ENCODE results near the gene PHF13. TPM values are rescaled to one million over a fixed set of nuclear protein-coding genes. Genes with fewer than 3 reads are reported as not detected.
A peak's percentile ranks its signal among the peaks of the same experiment; 100 is the strongest.
"Not testable (repeated sequence)": the region's sequence is repeated elsewhere in the genome, so short reads cannot be mapped to it uniquely, and the experiment has no call there.

PHF13 gene
- total RNA-seq, 1 donor from 2014 or later: 19.3 TPM

- intact Hi-C loops (cut with DNase I): no loop called here
- no peak for ATAC-seq
- no peak for DNase-seq (ENCODE audit: low spot score)
Measured at GRCh38 chr1:6623269-6623965, 9.9 kb downstream of the PHF13 start.

GRCh38 chr1:6624710-6625583 is 11.4 kb downstream of the PHF13 start, which contains the start of gene THAP3:
Gene THAP3 (plus strand): TSS chr1:6624868. CDS start chr1:6625219, 351 bp downstream.
- peak; percentile 93 for ATAC-seq
- intact Hi-C loops (cut with DNase I): no loop called here
- peak; percentile 92 for DNase-seq (ENCODE audit: low spot score)

GRCh38 chr1:6625584-6626149 is 12.1 kb downstream of the PHF13 start:
- ATAC-seq (peak; percentile 3), DNase-seq (ENCODE audit: low spot score) (peak; percentile 65)
- intact Hi-C loops (cut with DNase I): no loop called here

GRCh38 chr1:6627031-6627430 is 13.5 kb downstream of the PHF13 start:
- ATAC-seq (no peak), DNase-seq (ENCODE audit: low spot score) (no peak)
- intact Hi-C loops (cut with DNase I): no loop called here

GRCh38 chr1:6627841-6628545 is 14.5 kb downstream of the PHF13 start:
- intact Hi-C loops (cut with DNase I): no loop called here
- ATAC-seq (no peak), DNase-seq (ENCODE audit: low spot score) (no peak)

- intact Hi-C loops (cut with DNase I): no loop called here
- no peak for ATAC-seq
- DNase-seq (ENCODE audit: low spot score): no peak
Measured at GRCh38 chr1:6628971-6629479, 15.5 kb downstream of the PHF13 start.

GRCh38 chr1:6630027-6630426 is 16.5 kb downstream of the PHF13 start:
- intact Hi-C loops (cut with DNase I): no loop called here
- no peak for ATAC-seq
- DNase-seq (ENCODE audit: low spot score): no peak

GRCh38 chr1:6631058-6631457 is 17.5 kb downstream of the PHF13 start:
- intact Hi-C loops (cut with DNase I): no loop called here
- no peak for DNase-seq (ENCODE audit: low spot score)
- no peak for ATAC-seq

GRCh38 chr1:6632588-6633514 is 19.3 kb downstream of the PHF13 start:
- ATAC-seq: no peak
- DNase-seq (ENCODE audit: low spot score): no peak
- intact Hi-C loops (cut with DNase I): no loop called here

GRCh38 chr1:6634371-6635052 is 21.0 kb downstream of the PHF13 start:
- peak; percentile 58 for ATAC-seq
- peak; percentile 71 for DNase-seq (ENCODE audit: low spot score)
- intact Hi-C loops (cut with DNase I): no loop called here

GRCh38 chr1:6635161-6635909 is 21.8 kb downstream of the PHF13 start:
- no peak for DNase-seq (ENCODE audit: low spot score)
- intact Hi-C loops (cut with DNase I): no loop called here
- peak; percentile 19 for ATAC-seq

- intact Hi-C loops (cut with DNase I): no loop called here
- no peak for DNase-seq (ENCODE audit: low spot score)
- no peak for ATAC-seq
Measured at GRCh38 chr1:6635910-6636760, 22.6 kb downstream of the PHF13 start.

- ATAC-seq; intact Hi-C loops (cut with DNase I); DNase-seq (ENCODE audit: low spot score): not testable (repeated sequence)
Measured at GRCh38 chr1:6636778-6637177, 23.2 kb downstream of the PHF13 start.

- peak; percentile 7 for ATAC-seq
- intact Hi-C loops (cut with DNase I): no loop called here
- no peak for DNase-seq (ENCODE audit: low spot score)
Measured at GRCh38 chr1:6637770-6638169, 24.2 kb downstream of the PHF13 start.

GRCh38 chr1:6638226-6638625 is 24.7 kb downstream of the PHF13 start:
- intact Hi-C loops (cut with DNase I): no loop called here
- ATAC-seq (peak; percentile 86), DNase-seq (ENCODE audit: low spot score) (peak; percentile 85)

- intact Hi-C loops (cut with DNase I): loop anchor here (10.0 kb wide), 1 partner anchor 86 kb away; the partner anchor contains the start of genes NOL9 and TAS1R1
- DNase-seq (ENCODE audit: low spot score); ATAC-seq: not testable (repeated sequence)
Measured at GRCh38 chr1:6640867-6641266, 27.3 kb downstream of the PHF13 start.
